H1 (cell line): ENCODE data around the gene STK16. TPM values are rescaled to one million over a fixed set of nuclear protein-coding genes. Genes with fewer than 3 reads are reported as not detected.
A peak's percentile ranks its signal among the peaks of the same experiment; 100 is the strongest.

Experiments used
- ATF3 ChIP-seq: IDR thresholded peaks from 2 replicates; pipeline ENCODE4 v1.6.1; 2011; ENCODE audit warnings: low read depth, mild to moderate bottlenecking, low read length; ENCODE audit not compliant: insufficient read depth
- CBX5 ChIP-seq: fragments of 300-800, 300-1000 bp; sonication (generic); IDR thresholded peaks from 2 replicates; pipeline ENCODE4 v1.7.1; 2016; ENCODE audit warnings: antibody characterized with exemption, low read length, low read depth
- CBX8 ChIP-seq: fragments of 300-800, 300-1000 bp; sonication (generic); IDR thresholded peaks from 2 replicates; pipeline ENCODE4 v1.7.1; 2016; ENCODE audit warnings: low read depth, low read length, borderline replicate concordance
- CHD2 ChIP-seq: IDR thresholded peaks from 2 replicates; pipeline ENCODE4 v1.6.1; 2012; ENCODE audit warnings: low read length, improper control_type of control experiment
- FOSL1 ChIP-seq: IDR thresholded peaks from 2 replicates; pipeline ENCODE4 v1.6.1; 2011; ENCODE audit warnings: mild to moderate bottlenecking, low read depth, low read length, moderate library complexity; ENCODE audit not compliant: insufficient read depth
- KDM5A ChIP-seq: fragments of 200-600 bp; IDR thresholded peaks from 2 replicates; pipeline ENCODE4 v1.7.1; 2012; ENCODE audit warnings: mild to moderate bottlenecking, low read length, inconsistent platforms, mixed read lengths
- SUZ12 ChIP-seq: fragments of 200-600 bp; sonication (generic); IDR thresholded peaks from 2 replicates; pipeline ENCODE4 v1.6.1; 2012; ENCODE audit warnings: mild to moderate bottlenecking, inconsistent platforms, low read length, moderate library complexity, mixed read lengths
- TAF1 ChIP-seq: IDR thresholded peaks from 2 replicates; pipeline ENCODE4 v1.6.1; 2011; ENCODE audit warnings: mild to moderate bottlenecking, low read depth, low read length
- microRNA counts: library from miRNA; unstranded; fragments of <30 nt; microRNA quantifications from one replicate; lab custom pipeline; 2015
- microRNA-seq, 2 experiments: library from miRNA; unstranded; fragments of <30 nt; microRNA quantifications; one replicate each; pipeline versions ENCODE4 to v1.2.0, GENCODE V29; 2016 to 2020; ENCODE audit warnings: borderline microRNAs expressed in 2 of 2, borderline number of aligned reads in 2 of 2, borderline replicate concordance in 1 of 2
- polyA plus RNA-seq, 7 experiments: library from polyadenylated mRNA; depleted of rRNA in 3 of 7; stranded (reverse) in 5 of 7; unstranded in 2 of 7; fragments of >200 nt in 5 of 7; fragments of 200-250 nt in 2 of 7; gene quantifications; 1 replicate in 5 of 7; 2 replicates in 1 of 7; 4 replicates in 1 of 7; pipeline versions ENCODE4 v1.2.1 to v1.2.3, GENCODE V29; 2011 to 2013; ENCODE audit warnings: missing spikeins in 2 of 7, mixed read lengths in 2 of 7
- small RNA-seq: library from polyadenylated mRNA; stranded (forward); fragments of <200 nt; extraction: miRNeasy Mini kit (QIAGEN cat#:217004); gene quantifications from one replicate; pipeline ENCODE3, GENCODE V24; 2013; ENCODE audit not compliant: insufficient read depth
- total RNA-seq: library from RNA; stranded (reverse); fragmentation: NEBNext Ultra II Directional; extraction: Animal tissue kit (Norgen Biotek cat#: 25700); gene quantifications from 2 replicates; pipeline ENCODE4 v1.2.1, GENCODE V29; 2021

The STK16 gene
- total and polyA plus RNA-seq, 2 of the 8 experiments (the other 6 are each of a cell fraction or from before 2014, with no cell fraction given) = 21.3 to 51.4 TPM

- TF ChIP-seq KDM5A = no peak
- no peak for TF ChIP-seq CHD2
- TF ChIP-seq TAF1 = no peak
- TF ChIP-seq SUZ12 = no peak
- no peak for TF ChIP-seq ATF3
- no peak for TF ChIP-seq CBX5
- no peak for TF ChIP-seq FOSL1
- no peak for TF ChIP-seq CBX8
Measured at GRCh38 chr2:219299372-219299760, 54.1 kb downstream of the STK16 start (continued).

MicroRNA genes within 50 kb of the gene (microRNA counts, 767-probe panel; counts per million panel counts)
- 879 counts per million, percentile 95 among the panel's probes with 10 or more counts for microRNA hsa-miR-153 (lab: Ali Mortazavi, UCI)

Small RNA genes within 50 kb of the gene (microRNA-seq; reads per million reads assigned to microRNA genes)
- 0 reads per million in 2 experiments for gene MIR153-1

Small RNA genes within 50 kb of the gene (small RNA-seq; reads per million reads assigned to genes)
- gene MIR153-1 = 21.4 reads per million, percentile 92 among the genes with 10 or more reads in this experiment

Other genes with a start within 250 kb of the STK16 start
- 0.13 and 0.19 TPM in 2 replicates for gene CFAP65, start 204.0 kb upstream of the STK16 start, total RNA-seq
- 0.38 and 0.45 TPM in 2 replicates for gene CFAP65, start 204.0 kb upstream of the STK16 start, polyA plus RNA-seq (2011; rRNA removed)
- gene IHH, start 184.6 kb upstream of the STK16 start, total RNA-seq = not detected in 2 replicates
- gene IHH, start 184.6 kb upstream of the STK16 start, polyA plus RNA-seq (2011; rRNA removed) = 0.03 and 0.13 TPM in 2 replicates
- 22.7 and 25.7 TPM in 2 replicates for gene NHEJ1, start 84.7 kb upstream of the STK16 start, total RNA-seq
- gene NHEJ1, start 84.7 kb upstream of the STK16 start, polyA plus RNA-seq (2011; rRNA removed) = 19.4 and 24.1 TPM in 2 replicates
- gene SLC23A3, start 75.5 kb upstream of the STK16 start, total RNA-seq = 0.84 and 0.90 TPM in 2 replicates
- gene SLC23A3, start 75.5 kb upstream of the STK16 start, polyA plus RNA-seq (2011; rRNA removed) = 0.31 and 0.35 TPM in 2 replicates
- gene CNPPD1, start 68.6 kb upstream of the STK16 start, total RNA-seq = 32.9 and 33.0 TPM in 2 replicates
- 35.9 and 44.8 TPM in 2 replicates for gene CNPPD1, start 68.6 kb upstream of the STK16 start, polyA plus RNA-seq (2011; rRNA removed)
- gene RETREG2, start 67.2 kb upstream of the STK16 start, total RNA-seq = 50.2 and 51.3 TPM in 2 replicates
- gene RETREG2, start 67.2 kb upstream of the STK16 start, polyA plus RNA-seq (2011; rRNA removed) = 66.8 and 67.4 TPM in 2 replicates
- 16.0 and 16.6 TPM in 2 replicates for gene ZFAND2B, start 38.7 kb upstream of the STK16 start, total RNA-seq
- 17.9 and 20.2 TPM in 2 replicates for gene ZFAND2B, start 38.7 kb upstream of the STK16 start, polyA plus RNA-seq (2011; rRNA removed)
- 44.9 and 49.9 TPM in 2 replicates for gene ABCB6, start 26.5 kb upstream of the STK16 start, total RNA-seq
- 50.6 and 65.6 TPM in 2 replicates for gene ABCB6, start 26.5 kb upstream of the STK16 start, polyA plus RNA-seq (2011; rRNA removed)
- gene ATG9A, start 15.8 kb upstream of the STK16 start, total RNA-seq = 43.6 and 43.8 TPM in 2 replicates
- gene ATG9A, start 15.8 kb upstream of the STK16 start, polyA plus RNA-seq (2011; rRNA removed) = 66.8 and 82.2 TPM in 2 replicates
- 44.4 and 50.1 TPM in 2 replicates for gene ANKZF1, start 15.7 kb upstream of the STK16 start, total RNA-seq
- 32.5 and 43.7 TPM in 2 replicates for gene ANKZF1, start 15.7 kb upstream of the STK16 start, polyA plus RNA-seq (2011; rRNA removed)
- gene GLB1L, start within 50 bp of the STK16 start, total RNA-seq = 3.2 and 3.7 TPM in 2 replicates
- gene GLB1L, start within 50 bp of the STK16 start, polyA plus RNA-seq (2011; rRNA removed) = 3.7 and 4.0 TPM in 2 replicates
- gene TUBA4B, start 7.8 kb downstream of the STK16 start, total RNA-seq = 0.24 TPM in 1 of 2 replicates, not detected in the other
- gene TUBA4B, start 7.8 kb downstream of the STK16 start, polyA plus RNA-seq (2011; rRNA removed) = 0.08 and 0.25 TPM in 2 replicates
- 59.5 and 67.3 TPM in 2 replicates for gene TUBA4A, start 8.4 kb downstream of the STK16 start, total RNA-seq
- gene TUBA4A, start 8.4 kb downstream of the STK16 start, polyA plus RNA-seq (2011; rRNA removed) = 172 and 174 TPM in 2 replicates
- 26.3 and 33.5 TPM in 2 replicates for gene DNAJB2, start 33.9 kb downstream of the STK16 start, total RNA-seq
- 21.0 and 28.6 TPM in 2 replicates for gene DNAJB2, start 33.9 kb downstream of the STK16 start, polyA plus RNA-seq (2011; rRNA removed)
- gene PTPRN, start 63.9 kb downstream of the STK16 start, total RNA-seq = 5.2 and 5.4 TPM in 2 replicates
- gene PTPRN, start 63.9 kb downstream of the STK16 start, polyA plus RNA-seq (2011; rRNA removed) = 8.2 and 17.4 TPM in 2 replicates
- gene RESP18, start 87.3 kb downstream of the STK16 start, total RNA-seq = not detected in 2 replicates
- 0.11 TPM in 1 of 2 replicates, not detected in the other for gene RESP18, start 87.3 kb downstream of the STK16 start, polyA plus RNA-seq (2011; rRNA removed)
- 59.8 and 64.2 TPM in 2 replicates for gene DNPEP, start 142.4 kb downstream of the STK16 start, total RNA-seq
- gene DNPEP, start 142.4 kb downstream of the STK16 start, polyA plus RNA-seq (2011; rRNA removed) = 109 and 142 TPM in 2 replicates
- gene DES, start 172.9 kb downstream of the STK16 start, total RNA-seq = 1.5 and 1.8 TPM in 2 replicates
- 3.8 and 4.3 TPM in 2 replicates for gene DES, start 172.9 kb downstream of the STK16 start, polyA plus RNA-seq (2011; rRNA removed)
- 32.0 and 36.7 TPM in 2 replicates for gene SPEG, start 189.4 kb downstream of the STK16 start, total RNA-seq
- 19.9 and 37.1 TPM in 2 replicates for gene SPEG, start 189.4 kb downstream of the STK16 start, polyA plus RNA-seq (2011; rRNA removed)